Activated CD4-positive, alpha-beta T cell treated with anti-CD3 and anti-CD28 coated beads, Interleukin-2, amount 10 ng/mL, durations not matched to agents 7 days and 5 days (primary cell): ENCODE data around the gene C16orf96. TPM values are rescaled to one million over a fixed set of nuclear protein-coding genes. Genes with fewer than 3 reads are reported as not detected.

Experiments used
- CTCF ChIA-PET: fragments of 350-600 bp; sonication (Branson Sonifier 250); formaldehyde crosslinking; loops from one replicate; lab custom pipeline; 2021; ENCODE audit warnings: antibody characterized with exemption; lab: Charles Lee
- POLR2A ChIA-PET: fragments of 350-600 bp; sonication (Branson Sonifier 250); formaldehyde crosslinking; loops from one replicate; lab custom pipeline; 2021; ENCODE audit warnings: antibody characterized with exemption; lab: Charles Lee
- DNase-seq: peaks from one replicate; pipeline ENCODE4 v3.0.0-alpha.2; 2020
- H3K27ac Mint-ChIP-seq: one replicate; pipeline ENCODE4 v1.8.0; 2021; ENCODE audit warnings: mild to moderate bottlenecking, moderate library complexity, mixed read lengths
- H3K27me3 Mint-ChIP-seq: one replicate; pipeline ENCODE4 v1.8.0; 2021; ENCODE audit warnings: mixed read lengths
- H3K36me3 Mint-ChIP-seq: one replicate; pipeline ENCODE4 v1.8.0; 2021; ENCODE audit warnings: low read depth, mixed read lengths
- H3K4me1 Mint-ChIP-seq: one replicate; pipeline ENCODE4 v1.8.0; 2021; ENCODE audit warnings: mixed read lengths
- H3K4me3 Mint-ChIP-seq: one replicate; pipeline ENCODE4 v1.8.0; 2021; ENCODE audit warnings: mild to moderate bottlenecking, moderate library complexity, mixed read lengths
- H3K9me3 Mint-ChIP-seq: one replicate; pipeline ENCODE4 v1.8.0; 2021; ENCODE audit warnings: mixed read lengths
- total RNA-seq, 2 experiments: library from RNA; stranded (reverse); gene quantifications; one replicate each; pipeline ENCODE4 v1.2.3, GENCODE V29; 2021

Gene C16orf96
- under 1 TPM; 0.21 to 0.22 TPM for total RNA-seq

GRCh38 chr16:4556112-4556511 lies at the start of gene C16orf96:
C16orf96 (plus strand) TSS chr16:4556340; CDS start chr16:4556490, 150 bp downstream.
- CTCF ChIA-PET = interaction anchor here (1.0 kb wide), 1 partner anchor 51 kb away, joined by 6 read pairs; no protein-coding TSS in a partner anchor
- no peak within 1 kb of the TSS for H3K4me3 Mint-ChIP-seq
- peaks cover 3% of the 10 kb centered on the region for H3K27me3 Mint-ChIP-seq
- POLR2A ChIA-PET = interaction anchor here (0.7 kb wide), 1 partner anchor 58 kb away, joined by 3 read pairs; no protein-coding TSS in a partner anchor
- H3K4me1 Mint-ChIP-seq = no peaks in the 10 kb centered on the region
- peak within 1 kb of the TSS; percentile 62 for H3K27ac Mint-ChIP-seq
- no peak for DNase-seq
- H3K36me3 Mint-ChIP-seq = no peaks in the 10 kb centered on the region
- no peaks in the 10 kb centered on the region for H3K9me3 Mint-ChIP-seq

DNA sequence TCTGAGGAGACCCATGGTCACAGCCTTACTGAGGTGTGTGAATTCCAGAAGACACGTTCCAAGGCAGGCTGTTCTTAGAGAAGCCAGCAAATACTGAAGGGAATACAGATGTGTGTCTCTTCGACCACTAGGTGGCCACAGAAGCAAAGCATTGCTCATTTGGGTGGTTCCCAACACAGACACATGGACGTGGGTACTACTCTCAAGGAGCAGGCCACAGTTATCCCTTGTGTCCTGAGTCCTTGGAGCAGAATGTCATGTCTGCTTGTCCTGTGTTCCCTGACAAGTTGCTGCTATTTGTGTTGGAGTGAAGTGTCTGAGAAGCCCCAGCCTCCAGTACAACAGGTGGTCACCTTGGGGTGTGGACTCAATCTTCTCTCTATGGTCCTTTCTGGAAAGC lies 49.7 kb upstream of the C16orf96 start:
- peak; percentile 75 for DNase-seq
- CTCF ChIA-PET = interaction anchor here (0.6 to 4.6 kb wide), 18 partner anchors 8 to 430 kb away, joined by 3 to 36 read pairs (median 6); partner anchors contain the start of genes HMOX2 and PPL
- no peaks in the 10 kb centered on the region for H3K9me3 Mint-ChIP-seq
- peak overlapping the region; percentile 98 for H3K27ac Mint-ChIP-seq
- peaks cover 61% of the 10 kb centered on the region for H3K4me1 Mint-ChIP-seq
- POLR2A ChIA-PET = interaction anchor here (0.9 kb wide), 1 partner anchor 118 kb away, joined by 3 read pairs; the partner anchor contains the start of gene MGRN1
- peaks cover 47% of the 10 kb centered on the region for H3K36me3 Mint-ChIP-seq
- H3K27me3 Mint-ChIP-seq = no peaks in the 10 kb centered on the region
- peak overlapping the region; percentile 61 for H3K4me3 Mint-ChIP-seq

GRCh38 chr16:4507588-4508345 lies 48.4 kb upstream of the C16orf96 start:
- CTCF ChIA-PET = interaction anchor here (0.6 to 4.6 kb wide), 21 partner anchors 7 to 1234 kb away, joined by 3 to 36 read pairs (median 4); partner anchors contain the start of gene HMOX2
- peak overlapping the region; percentile 98 for H3K27ac Mint-ChIP-seq
- no peaks in the 10 kb centered on the region for H3K9me3 Mint-ChIP-seq
- no peaks in the 10 kb centered on the region for H3K27me3 Mint-ChIP-seq
- POLR2A ChIA-PET = no interaction called here
- H3K4me3 Mint-ChIP-seq = no peak overlapping the region
- peaks cover 58% of the 10 kb centered on the region for H3K4me1 Mint-ChIP-seq
- no peak for DNase-seq
- H3K36me3 Mint-ChIP-seq = peaks cover 55% of the 10 kb centered on the region

DNA sequence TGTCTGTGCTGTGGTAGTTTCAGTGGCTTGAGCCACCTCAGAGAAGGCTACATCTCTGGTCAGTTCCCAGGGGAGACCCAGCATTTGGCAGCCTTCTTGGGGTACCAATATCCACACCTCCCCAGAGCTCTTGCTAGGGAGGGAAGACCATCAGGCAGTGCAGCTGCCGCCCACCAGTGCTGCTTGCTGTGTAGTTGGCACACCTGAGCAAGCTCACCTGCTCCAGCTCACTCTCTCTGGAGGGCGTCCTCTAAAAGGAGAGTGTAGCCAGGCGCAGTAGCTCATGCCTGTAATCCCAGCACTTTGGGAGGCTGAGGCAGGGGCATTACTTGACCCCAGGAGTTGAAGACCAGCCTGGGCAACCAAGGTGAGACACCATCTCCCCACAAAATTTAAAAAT lies 47.3 kb upstream of the C16orf96 start:
- Mint-ChIP-seq H3K4me3 (no peak overlapping the region), H3K4me1 (peaks cover 56% of the 10 kb centered on the region), H3K27me3 (no peaks in the 10 kb centered on the region), H3K9me3 (no peaks in the 10 kb centered on the region), H3K27ac (peak overlapping the region; percentile 62), H3K36me3 (peaks cover 52% of the 10 kb centered on the region)
- ChIA-PET POLR2A (no interaction called here), CTCF (interaction anchor here (0.6 to 1.6 kb wide), 4 partner anchors 14 to 119 kb away, joined by 3 to 5 read pairs (median 4); partner anchors contain the start of gene HMOX2)
- no peak for DNase-seq

GRCh38 chr16:4509420-4509819 lies 46.7 kb upstream of the C16orf96 start:
- POLR2A ChIA-PET = no interaction called here
- Mint-ChIP-seq H3K36me3 (peaks cover 52% of the 10 kb centered on the region), H3K4me1 (peaks cover 58% of the 10 kb centered on the region)

GRCh38 chr16:4510131-4510530 lies 46.0 kb upstream of the C16orf96 start:
- peaks cover 60% of the 10 kb centered on the region for H3K4me1 Mint-ChIP-seq
- no peak for DNase-seq
- H3K27ac Mint-ChIP-seq = peak overlapping the region; percentile 50
- peaks cover 49% of the 10 kb centered on the region for H3K36me3 Mint-ChIP-seq
- H3K4me3 Mint-ChIP-seq = no peak overlapping the region
- no peaks in the 10 kb centered on the region for H3K9me3 Mint-ChIP-seq
- ChIA-PET CTCF (interaction anchor here (1.0 to 1.6 kb wide), 2 partner anchors 9 to 13 kb away, joined by 3 to 4 read pairs; no protein-coding TSS in a partner anchor), POLR2A (no interaction called here)
- no peaks in the 10 kb centered on the region for H3K27me3 Mint-ChIP-seq

More at GRCh38 chr16:4509420-4509819, 46.7 kb upstream of the C16orf96 start:
- CTCF ChIA-PET = interaction anchor here (1.2 to 1.6 kb wide), 2 partner anchors 13 to 33 kb away, joined by 3 to 4 read pairs; partner anchors contain the start of gene HMOX2
- DNase-seq = no peak
- H3K4me3 Mint-ChIP-seq = no peak overlapping the region
- H3K9me3 Mint-ChIP-seq = no peaks in the 10 kb centered on the region
- H3K27ac Mint-ChIP-seq = peak overlapping the region; percentile 50
- no peaks in the 10 kb centered on the region for H3K27me3 Mint-ChIP-seq

GRCh38 chr16:4510747-4511426 lies 45.3 kb upstream of the C16orf96 start:
- H3K36me3 Mint-ChIP-seq = peaks cover 49% of the 10 kb centered on the region
- no peak overlapping the region for H3K4me3 Mint-ChIP-seq
- H3K27me3 Mint-ChIP-seq = no peaks in the 10 kb centered on the region
- no peak for DNase-seq
- H3K9me3 Mint-ChIP-seq = no peaks in the 10 kb centered on the region
- peak overlapping the region; percentile 70 for H3K27ac Mint-ChIP-seq
- ChIA-PET POLR2A (no interaction called here), CTCF (interaction anchor here (1.0 kb wide), 1 partner anchor 10 kb away, joined by 3 read pairs; no protein-coding TSS in a partner anchor)
- peaks cover 60% of the 10 kb centered on the region for H3K4me1 Mint-ChIP-seq

- Mint-ChIP-seq H3K4me1 (peaks cover 58% of the 10 kb centered on the region), H3K27ac (peak overlapping the region; percentile 70), H3K9me3 (no peaks in the 10 kb centered on the region), H3K27me3 (no peaks in the 10 kb centered on the region), H3K4me3 (no peak overlapping the region), H3K36me3 (peaks cover 45% of the 10 kb centered on the region)
- DNase-seq = peak; percentile 30
- ChIA-PET CTCF (interaction anchor here (1.2 kb wide), 1 partner anchor 21 kb away, joined by 5 read pairs; no protein-coding TSS in a partner anchor), POLR2A (no interaction called here)
Measured at GRCh38 chr16:4511441-4512082, 44.6 kb upstream of the C16orf96 start.

GRCh38 chr16:4512473-4512872 lies 43.7 kb upstream of the C16orf96 start:
- DNase-seq = no peak
- H3K36me3 Mint-ChIP-seq = peaks cover 37% of the 10 kb centered on the region
- POLR2A ChIA-PET = no interaction called here
- H3K9me3 Mint-ChIP-seq = no peaks in the 10 kb centered on the region
- no peaks in the 10 kb centered on the region for H3K27me3 Mint-ChIP-seq
- peaks cover 53% of the 10 kb centered on the region for H3K4me1 Mint-ChIP-seq
- peak overlapping the region; percentile 30 for H3K4me3 Mint-ChIP-seq
- CTCF ChIA-PET = interaction anchor here (1.2 kb wide), 1 partner anchor 20 kb away, joined by 5 read pairs; no protein-coding TSS in a partner anchor
- peak overlapping the region; percentile 71 for H3K27ac Mint-ChIP-seq

- ChIA-PET POLR2A (no interaction called here), CTCF (interaction anchor here (1.3 to 2.5 kb wide), 4 partner anchors 8 to 38 kb away, joined by 4 to 23 read pairs (median 4); partner anchors contain the start of gene HMOX2)
- Mint-ChIP-seq H3K27me3 (no peaks in the 10 kb centered on the region), H3K4me3 (no peak overlapping the region), H3K27ac (peak overlapping the region; percentile 70), H3K9me3 (no peaks in the 10 kb centered on the region), H3K36me3 (peaks cover 29% of the 10 kb centered on the region), H3K4me1 (peaks cover 52% of the 10 kb centered on the region)
- no peak for DNase-seq
Measured at GRCh38 chr16:4513086-4513860, 42.9 kb upstream of the C16orf96 start.

GRCh38 chr16:4513881-4514280 lies 42.3 kb upstream of the C16orf96 start:
- H3K4me1 Mint-ChIP-seq = peaks cover 53% of the 10 kb centered on the region
- DNase-seq = no peak
- H3K4me3 Mint-ChIP-seq = no peak overlapping the region
- ChIA-PET CTCF (interaction anchor here (1.0 to 2.5 kb wide), 7 partner anchors 8 to 37 kb away, joined by 3 to 23 read pairs (median 4); partner anchors contain the start of gene HMOX2), POLR2A (no interaction called here)
- H3K27me3 Mint-ChIP-seq = no peaks in the 10 kb centered on the region
- peak overlapping the region; percentile 89 for H3K27ac Mint-ChIP-seq
- no peaks in the 10 kb centered on the region for H3K9me3 Mint-ChIP-seq
- H3K36me3 Mint-ChIP-seq = peaks cover 27% of the 10 kb centered on the region
